ENCODE measurements around the gene PIGV.

DNA sequence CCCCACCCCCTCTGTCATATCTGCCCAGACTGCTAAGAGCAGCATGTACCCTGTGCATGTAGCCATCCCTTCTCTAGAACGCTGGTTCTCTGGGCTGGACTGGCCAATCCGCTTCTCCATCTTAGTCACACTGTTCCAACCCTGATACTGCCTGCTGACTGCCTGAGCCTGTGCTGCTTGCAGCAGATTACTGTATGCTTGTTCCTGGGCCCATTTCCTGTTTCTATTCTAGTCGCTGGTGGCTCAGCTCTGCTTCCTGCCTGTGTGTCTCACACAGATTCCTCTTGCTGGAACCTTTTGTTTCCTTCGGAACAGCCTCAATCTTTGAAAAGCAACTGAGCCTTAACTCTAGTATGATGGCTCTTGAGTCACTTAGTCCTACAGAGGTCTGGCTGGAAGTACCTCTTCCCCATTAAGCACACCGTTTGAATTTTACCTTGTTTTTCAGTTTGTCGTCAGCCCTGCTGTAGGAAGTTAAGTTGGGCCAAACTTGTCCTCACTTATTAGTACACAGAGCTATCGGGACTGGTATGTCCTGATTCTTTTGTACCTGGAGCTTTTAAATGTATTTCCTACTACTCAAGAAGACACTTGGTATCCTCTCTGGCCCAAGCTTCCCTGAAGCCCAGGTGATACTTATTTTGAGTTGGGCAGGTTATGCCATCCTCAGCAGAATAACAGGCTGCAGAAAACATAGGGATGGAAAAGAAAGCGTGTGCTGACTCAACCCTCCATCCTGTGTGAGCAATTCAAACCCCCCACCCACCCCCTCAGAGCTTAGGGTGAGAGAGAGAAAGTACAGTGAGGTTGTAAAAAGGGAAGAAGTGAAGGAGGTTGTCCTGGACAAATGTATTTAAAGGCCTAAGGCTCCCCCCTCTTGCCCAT, 43.4 kb upstream of the PIGV start:
- TF ChIP-seq, protein P1, sequence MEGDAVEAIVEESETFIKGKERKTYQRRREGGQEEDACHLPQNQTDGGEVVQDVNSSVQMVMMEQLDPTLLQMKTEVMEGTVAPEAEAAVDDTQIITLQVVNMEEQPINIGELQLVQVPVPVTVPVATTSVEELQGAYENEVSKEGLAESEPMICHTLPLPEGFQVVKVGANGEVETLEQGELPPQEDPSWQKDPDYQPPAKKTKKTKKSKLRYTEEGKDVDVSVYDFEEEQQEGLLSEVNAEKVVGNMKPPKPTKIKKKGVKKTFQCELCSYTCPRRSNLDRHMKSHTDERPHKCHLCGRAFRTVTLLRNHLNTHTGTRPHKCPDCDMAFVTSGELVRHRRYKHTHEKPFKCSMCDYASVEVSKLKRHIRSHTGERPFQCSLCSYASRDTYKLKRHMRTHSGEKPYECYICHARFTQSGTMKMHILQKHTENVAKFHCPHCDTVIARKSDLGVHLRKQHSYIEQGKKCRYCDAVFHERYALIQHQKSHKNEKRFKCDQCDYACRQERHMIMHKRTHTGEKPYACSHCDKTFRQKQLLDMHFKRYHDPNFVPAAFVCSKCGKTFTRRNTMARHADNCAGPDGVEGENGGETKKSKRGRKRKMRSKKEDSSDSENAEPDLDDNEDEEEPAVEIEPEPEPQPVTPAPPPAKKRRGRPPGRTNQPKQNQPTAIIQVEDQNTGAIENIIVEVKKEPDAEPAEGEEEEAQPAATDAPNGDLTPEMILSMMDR (IDR thresholded peaks at IDR 0.05; ENCODE audit: insufficient read depth, low read depth, low read length), result no peak
- no peak for TF ChIP-seq EZH2 (IDR thresholded peaks at IDR 0.05; ENCODE audit: insufficient read depth, low read length)

Data from astrocyte (in vitro differentiated cells and primary cell).